BE2C (cell line): Measurements from ENCODE around the gene CAMSAP1.

Experiments used
- DNase-seq: peaks from one replicate; pipeline ENCODE4 v3.0.0-alpha.2; 2020
- H3K27me3 ChIP-seq: fragments of 250-450 bp; sonication (Bioruptor Pico); 2 replicates; pipeline ENCODE4 v1.5.1; 2020; ENCODE audit warnings: mild to moderate bottlenecking
- H3K36me3 ChIP-seq: fragments of 250-450 bp; sonication (Bioruptor Pico); 2 replicates; pipeline ENCODE4 v1.5.1; 2020; ENCODE audit warnings: mild to moderate bottlenecking
- H3K4me1 ChIP-seq: fragments of 250-450 bp; sonication (Bioruptor Pico); 2 replicates; pipeline ENCODE4 v1.5.1; 2020
- H3K4me3 ChIP-seq: 2 replicates; pipeline ENCODE4 v1.5.1; 2011; ENCODE audit warnings: low read depth, low read length
- H3K9me3 ChIP-seq: fragments of 250-450 bp; sonication (Bioruptor Pico); 2 replicates; pipeline ENCODE4 v1.5.1; 2020
- CTCF ChIP-seq: IDR thresholded peaks from 2 replicates; pipeline ENCODE4 v1.5.1; 2012; ENCODE audit warnings: mild to moderate bottlenecking, low read depth, low read length

The CAMSAP1 gene

GRCh38 chr9:135799261-135799660 is 108.1 kb downstream of the CAMSAP1 start:
- Histone ChIP-seq H3K4me1 (peaks cover 6% of the 10 kb centered on the region; the same call in 1 of the 2 replicates), H3K9me3 (no peaks in the 10 kb centered on the region), H3K4me3 (no peak overlapping the region), H3K27me3 (no peaks in the 10 kb centered on the region), H3K36me3 (no peaks in the 10 kb centered on the region)
- no peak for DNase-seq
- no peak for TF ChIP-seq CTCF

- Histone ChIP-seq H3K36me3 (no peaks in the 10 kb centered on the region), H3K27me3 (no peaks in the 10 kb centered on the region), H3K4me1 (peaks cover 6% of the 10 kb centered on the region; the same call in 1 of the 2 replicates), H3K4me3 (no peak overlapping the region), H3K9me3 (no peaks in the 10 kb centered on the region)
- DNase-seq = no peak
- TF ChIP-seq CTCF = no peak
Measured at GRCh38 chr9:135798263-135798585, 109.1 kb downstream of the CAMSAP1 start.

DNA sequence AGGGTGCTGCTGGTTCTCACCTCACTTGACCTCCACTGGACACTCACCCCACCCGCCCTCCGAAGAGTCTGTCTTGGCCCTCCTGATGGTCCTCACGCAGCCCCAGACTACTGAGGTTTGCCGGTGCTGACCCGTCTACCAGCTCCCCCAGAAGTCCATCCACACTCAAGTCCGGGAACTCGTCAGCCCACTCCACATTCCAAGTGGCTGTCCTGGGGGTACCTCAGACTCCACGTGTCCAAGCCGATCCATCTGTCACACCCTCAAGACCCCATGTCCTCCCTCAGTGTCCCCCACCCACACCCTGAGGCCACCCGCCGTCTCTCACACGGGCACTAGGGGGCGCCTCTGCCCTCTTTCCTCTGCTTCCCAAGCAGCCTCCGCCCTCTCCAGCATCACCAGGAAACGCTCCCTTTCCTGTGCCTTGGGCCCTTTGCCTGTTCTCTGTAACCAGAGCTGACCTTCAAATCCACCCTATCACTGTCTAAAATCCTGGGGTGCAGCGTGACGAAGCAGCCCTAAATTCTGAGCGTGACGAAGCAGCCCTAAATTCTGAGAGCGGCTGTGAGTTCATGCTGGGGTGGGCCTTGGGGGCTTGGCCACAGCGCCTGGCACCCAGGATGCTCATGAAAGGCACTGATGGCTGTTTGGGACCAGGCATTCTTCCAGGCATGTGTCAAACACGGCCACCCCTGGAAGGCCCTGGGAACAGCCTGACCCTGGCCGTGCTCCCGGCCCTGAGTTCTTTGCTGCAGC is 109.7 kb downstream of the CAMSAP1 start:
- H3K4me3 ChIP-seq = no peak overlapping the region
- no peaks in the 10 kb centered on the region for H3K27me3 ChIP-seq
- no peaks in the 10 kb centered on the region for H3K9me3 ChIP-seq
- peaks cover 6% of the 10 kb centered on the region; the same call in 1 of the 2 replicates for H3K4me1 ChIP-seq
- peak; percentile 83 for DNase-seq
- peak; percentile 85 for TF ChIP-seq CTCF
- no peaks in the 10 kb centered on the region for H3K36me3 ChIP-seq

DNA sequence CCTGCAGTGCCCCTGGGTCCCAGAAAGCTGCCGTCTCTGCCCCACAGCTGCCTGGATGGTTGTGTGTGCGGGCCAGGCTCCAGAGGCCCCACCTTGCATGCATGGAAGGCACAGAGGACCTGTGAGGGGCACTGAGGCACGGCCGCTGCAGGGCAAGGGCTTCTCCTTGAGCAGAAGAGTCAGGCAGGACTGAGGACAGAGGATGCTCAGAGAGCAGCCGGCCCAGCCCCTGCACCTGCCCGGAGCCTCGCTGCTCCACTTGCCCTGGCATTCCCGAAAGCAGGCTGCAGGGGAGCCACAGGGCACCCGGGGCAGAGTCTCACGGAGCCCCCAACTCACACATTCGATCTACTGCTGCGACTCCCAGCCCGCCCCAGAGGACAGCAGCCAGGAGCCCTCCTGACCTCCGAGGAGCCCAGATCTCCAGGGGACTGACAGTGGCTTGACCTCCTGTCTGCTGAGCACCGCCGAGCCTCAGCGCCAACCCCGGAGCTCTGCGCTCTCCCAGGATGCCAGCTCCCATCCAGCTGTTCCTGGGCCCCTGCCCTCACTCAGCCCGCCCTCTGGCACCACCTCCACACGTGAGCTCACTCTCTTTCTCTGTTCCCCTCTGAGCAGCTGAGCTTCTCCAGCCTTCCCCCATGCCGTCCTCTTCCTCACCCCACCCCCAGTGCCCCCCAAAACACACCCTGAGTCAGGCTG is 110.4 kb downstream of the CAMSAP1 start:
- no peak for DNase-seq
- Histone ChIP-seq H3K4me3 (no peak overlapping the region), H3K27me3 (no peaks in the 10 kb centered on the region), H3K4me1 (peaks cover 6% of the 10 kb centered on the region), H3K9me3 (no peaks in the 10 kb centered on the region), H3K36me3 (no peaks in the 10 kb centered on the region)
- TF ChIP-seq CTCF = no peak

DNA sequence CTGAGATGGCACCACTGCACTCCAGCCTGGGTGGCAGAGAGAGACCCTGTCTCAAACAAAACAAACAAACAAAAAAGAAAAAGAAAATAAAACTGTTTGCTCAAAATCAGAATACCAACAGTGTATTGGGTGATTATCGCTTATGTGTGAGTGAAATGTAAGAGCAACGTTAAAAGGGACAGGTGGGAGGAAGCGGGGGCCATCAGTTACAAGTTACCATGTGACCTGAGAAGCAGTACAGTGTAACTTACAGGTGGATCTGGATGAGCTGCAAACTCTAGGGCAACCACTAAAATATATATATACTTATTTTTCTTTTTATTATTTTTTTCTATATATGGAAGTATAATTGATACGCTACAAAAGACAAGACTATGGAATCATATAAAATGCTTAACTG is 112.0 kb downstream of the CAMSAP1 start:
- no peak for DNase-seq
- no peaks in the 10 kb centered on the region for H3K27me3 ChIP-seq
- peaks cover 6% of the 10 kb centered on the region for H3K4me1 ChIP-seq
- no peaks in the 10 kb centered on the region for H3K36me3 ChIP-seq
- H3K9me3 ChIP-seq = no peaks in the 10 kb centered on the region
- H3K4me3 ChIP-seq = no peak overlapping the region
- no peak for TF ChIP-seq CTCF

DNA sequence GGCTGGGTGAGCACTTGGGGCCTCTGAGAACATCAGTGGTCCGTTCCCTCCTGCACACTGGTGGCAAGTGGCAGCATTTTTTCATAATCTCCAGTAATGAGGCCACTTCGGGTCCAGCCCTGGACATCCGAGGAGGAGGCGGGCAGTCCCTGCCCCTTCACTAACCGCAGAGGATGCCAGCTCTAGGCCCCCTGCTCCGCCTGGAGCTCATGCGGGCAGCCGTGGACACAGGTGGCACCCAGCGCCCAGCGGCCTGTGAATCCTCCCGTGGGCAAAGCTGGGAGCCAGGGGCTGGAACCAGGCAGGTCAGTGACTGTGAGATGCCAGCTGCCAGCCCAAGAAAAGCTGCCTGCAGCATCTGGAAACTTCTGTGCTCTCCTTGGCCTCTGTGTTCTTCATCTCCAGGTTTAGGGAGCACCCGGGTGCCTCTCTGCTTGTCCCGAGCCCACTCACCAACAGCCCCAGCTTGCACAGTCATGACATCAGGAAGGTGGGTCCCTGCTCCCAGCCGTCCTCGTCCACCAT is 112.9 kb downstream of the CAMSAP1 start:
- TF ChIP-seq CTCF = no peak
- Histone ChIP-seq H3K27me3 (no peaks in the 10 kb centered on the region), H3K9me3 (no peaks in the 10 kb centered on the region), H3K4me1 (peaks cover 6% of the 10 kb centered on the region), H3K4me3 (no peak overlapping the region), H3K36me3 (no peaks in the 10 kb centered on the region)
- DNase-seq = no peak
